DMS114 treated with DMSO at 0.1 percent for 48 hours (cell line): Measurements from ENCODE around the gene CISD3.
"Not testable (repeated sequence)": the region's sequence is repeated elsewhere in the genome, so short reads cannot be mapped to it uniquely, and the experiment has no call there.

Source experiments
- DNase-seq: peaks from one replicate; lab custom pipeline; 2025; ENCODE audit not compliant: unreplicated experiment; lab: John Stamatoyannopoulos, UW

The CISD3 gene

GRCh38 chr17:38707678-38708351, 22.3 kb upstream of the CISD3 start:
- DNase-seq, result no peak

- no peak for DNase-seq
Observed at GRCh38 chr17:38709104-38709820, 20.9 kb upstream of the CISD3 start.

GRCh38 chr17:38709864-38710603, 20.1 kb upstream of the CISD3 start:
- DNase-seq, result no peak

- DNase-seq, result no peak
Observed at GRCh38 chr17:38710604-38710962, 19.6 kb upstream of the CISD3 start.

- no peak for DNase-seq
Observed at GRCh38 chr17:38710985-38711384, 19.2 kb upstream of the CISD3 start.

GRCh38 chr17:38711792-38712571, 18.2 kb upstream of the CISD3 start:
- no peak for DNase-seq

GRCh38 chr17:38712593-38712992, 17.5 kb upstream of the CISD3 start:
- no peak for DNase-seq

GRCh38 chr17:38713456-38714075, 16.6 kb upstream of the CISD3 start:
- no peak for DNase-seq

GRCh38 chr17:38715216-38715943, 14.8 kb upstream of the CISD3 start:
- no peak for DNase-seq

- DNase-seq, result no peak
Observed at GRCh38 chr17:38716368-38717005, 13.7 kb upstream of the CISD3 start.

- DNase-seq, result no peak
Observed at GRCh38 chr17:38717139-38717745, 12.9 kb upstream of the CISD3 start.

- DNase-seq, result no peak
Observed at GRCh38 chr17:38719289-38719942, 10.7 kb upstream of the CISD3 start.

- no peak for DNase-seq
Observed at GRCh38 chr17:38719943-38720641, 10.0 kb upstream of the CISD3 start.

- no peak for DNase-seq
Observed at GRCh38 chr17:38720941-38721340, 9.2 kb upstream of the CISD3 start.

- no peak for DNase-seq
Observed at GRCh38 chr17:38721802-38722201, 8.3 kb upstream of the CISD3 start.

- no peak for DNase-seq
Observed at GRCh38 chr17:38724337-38724988, 5.7 kb upstream of the CISD3 start.

- no peak for DNase-seq
Observed at GRCh38 chr17:38725066-38725465, 5.1 kb upstream of the CISD3 start.

- not testable (repeated sequence) for DNase-seq
Observed at GRCh38 chr17:38726145-38726544, 4.0 kb upstream of the CISD3 start.
